T follicular helper cell (primary cell): Measurements from ENCODE around the gene NKD1.
A peak's percentile ranks its signal among the peaks of the same experiment; 100 is the strongest.

Experiments
- DNase-seq: peaks from one replicate; pipeline ENCODE4 v3.0.0-alpha.2; 2020; ENCODE audit warnings: low read depth

Gene NKD1

DNA sequence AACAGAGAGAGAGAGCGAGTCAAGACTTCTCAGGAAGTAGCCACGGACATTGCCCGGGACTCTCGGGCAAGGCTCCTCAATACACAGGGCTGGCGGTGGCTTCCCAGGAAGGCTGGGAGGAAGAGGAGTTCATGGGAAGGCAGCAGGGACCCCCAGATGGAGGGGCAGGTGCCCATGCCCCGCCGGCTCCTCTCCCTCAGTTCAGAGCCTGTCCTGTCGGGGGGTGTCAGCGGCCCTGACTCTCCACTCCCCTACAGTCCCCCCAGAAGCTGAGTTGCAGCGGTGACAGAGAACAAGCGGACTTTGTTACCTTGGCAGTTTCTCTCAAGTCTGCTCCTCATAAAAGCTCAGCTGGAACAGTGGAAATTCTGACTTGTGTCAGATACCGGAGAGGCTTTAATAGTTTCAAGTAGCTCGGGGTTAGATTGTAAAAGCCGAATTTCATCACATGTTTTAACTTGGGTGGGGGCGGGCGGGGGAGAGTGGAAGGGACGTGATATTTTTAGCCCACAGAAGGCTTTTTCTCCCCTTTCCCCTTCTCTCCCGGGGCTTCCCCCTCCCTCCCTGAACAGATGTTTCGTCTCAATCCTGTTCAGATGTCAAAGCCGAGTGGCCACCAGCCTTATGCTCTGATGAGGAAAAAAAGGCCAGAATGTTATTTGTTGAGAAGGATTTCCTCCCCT lies 65.2 kb downstream of the NKD1 start:
- DNase-seq = no peak

DNA sequence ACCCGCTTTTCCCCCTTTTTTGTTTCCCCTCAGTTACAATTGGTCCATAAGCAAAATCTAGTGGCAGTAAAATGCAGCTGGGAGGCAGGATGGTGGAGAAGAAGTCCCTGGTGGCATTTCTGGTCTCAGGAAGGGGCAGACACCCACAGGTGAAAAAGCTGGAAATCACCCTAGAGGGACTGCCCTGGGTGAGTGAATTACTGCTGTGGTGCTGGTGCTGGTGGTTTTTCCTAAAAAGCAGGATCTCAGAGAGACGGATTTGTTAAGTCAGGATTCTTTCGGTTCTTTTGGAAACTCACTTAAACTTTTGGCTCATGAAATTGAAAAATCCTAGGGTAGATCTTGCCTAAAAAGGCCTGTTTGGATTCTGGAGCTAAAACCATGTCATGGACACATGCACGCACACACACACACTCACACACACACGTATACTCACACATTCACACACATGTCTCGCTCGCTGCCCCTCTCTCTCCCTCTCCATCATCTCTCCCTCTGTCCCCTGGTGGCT lies 65.8 kb downstream of the NKD1 start:
- DNase-seq = no peak

DNA sequence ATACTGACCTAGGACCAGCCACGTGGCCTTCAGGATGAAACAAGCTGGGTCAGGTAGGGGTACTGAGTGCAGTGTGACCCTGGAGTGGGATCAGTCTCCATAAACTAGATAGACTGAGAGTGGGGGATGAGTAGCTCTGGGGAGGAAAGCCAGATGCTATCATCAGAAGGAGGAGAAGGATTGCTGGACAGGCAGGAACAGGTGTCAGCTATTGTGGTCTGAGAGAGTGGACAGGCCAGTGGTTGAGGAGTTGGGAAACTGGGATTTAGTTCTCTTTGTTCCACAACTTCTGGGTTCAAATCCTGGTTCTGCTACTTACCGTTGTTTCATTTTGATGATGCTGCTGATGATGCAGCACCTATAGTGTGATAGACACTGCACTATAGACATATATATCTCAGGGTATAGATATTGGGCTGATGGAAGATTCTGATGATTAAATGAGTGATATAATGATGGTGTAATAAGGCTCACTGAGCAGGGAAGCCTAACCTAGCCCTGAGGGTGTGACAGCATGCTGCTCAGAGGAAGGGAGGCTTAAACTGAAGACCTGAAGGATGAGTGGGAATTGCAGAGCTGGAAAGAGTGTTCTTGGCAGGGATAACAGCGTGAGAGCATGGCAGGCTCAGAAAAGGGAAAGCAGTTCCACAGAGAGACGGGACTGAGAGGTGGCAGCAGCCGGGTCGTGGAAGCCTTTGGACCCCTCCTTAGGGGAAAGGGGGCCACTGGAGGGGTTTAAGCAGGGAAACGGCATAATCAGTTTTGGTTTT lies 66.9 kb downstream of the NKD1 start:
- no peak for DNase-seq

DNA sequence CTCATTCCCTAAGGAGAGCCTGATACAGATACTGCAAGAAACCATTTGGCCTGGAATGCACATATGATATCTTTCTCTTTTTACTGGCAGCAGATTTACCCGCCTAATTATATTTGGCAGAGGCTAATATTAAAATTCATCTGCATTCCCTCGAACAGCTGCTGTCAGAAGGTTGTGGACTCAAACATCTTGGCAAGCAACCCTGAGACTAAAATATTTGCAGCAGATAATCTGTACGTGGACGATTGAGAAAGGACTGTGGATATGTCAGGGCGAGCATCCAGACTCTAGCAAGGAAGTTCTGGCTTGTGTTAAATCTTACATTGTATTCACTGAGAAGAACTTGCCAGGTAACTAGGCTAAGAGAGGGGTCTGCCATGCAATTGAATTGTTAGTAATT lies 67.7 kb downstream of the NKD1 start:
- no peak for DNase-seq

DNA sequence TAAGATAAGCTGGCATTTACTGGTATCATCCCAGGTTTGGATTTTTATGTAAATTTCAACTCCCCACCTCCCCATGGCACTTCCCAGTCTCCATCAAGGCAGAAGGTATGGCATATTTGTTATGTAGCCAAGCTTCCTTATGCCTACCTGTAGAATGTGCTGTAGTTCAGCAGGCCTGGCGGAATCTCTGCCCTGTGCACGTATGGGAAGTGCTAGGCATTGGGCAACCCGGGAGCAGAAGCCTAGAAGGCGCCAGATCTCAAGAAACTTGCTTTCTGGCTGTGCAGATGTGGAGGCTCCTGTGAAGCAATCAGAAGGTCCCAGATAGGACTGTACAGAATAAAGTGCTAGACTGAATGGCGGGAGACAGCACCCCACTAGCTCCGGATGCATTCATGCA lies 68.2 kb downstream of the NKD1 start:
- no peak for DNase-seq

DNA sequence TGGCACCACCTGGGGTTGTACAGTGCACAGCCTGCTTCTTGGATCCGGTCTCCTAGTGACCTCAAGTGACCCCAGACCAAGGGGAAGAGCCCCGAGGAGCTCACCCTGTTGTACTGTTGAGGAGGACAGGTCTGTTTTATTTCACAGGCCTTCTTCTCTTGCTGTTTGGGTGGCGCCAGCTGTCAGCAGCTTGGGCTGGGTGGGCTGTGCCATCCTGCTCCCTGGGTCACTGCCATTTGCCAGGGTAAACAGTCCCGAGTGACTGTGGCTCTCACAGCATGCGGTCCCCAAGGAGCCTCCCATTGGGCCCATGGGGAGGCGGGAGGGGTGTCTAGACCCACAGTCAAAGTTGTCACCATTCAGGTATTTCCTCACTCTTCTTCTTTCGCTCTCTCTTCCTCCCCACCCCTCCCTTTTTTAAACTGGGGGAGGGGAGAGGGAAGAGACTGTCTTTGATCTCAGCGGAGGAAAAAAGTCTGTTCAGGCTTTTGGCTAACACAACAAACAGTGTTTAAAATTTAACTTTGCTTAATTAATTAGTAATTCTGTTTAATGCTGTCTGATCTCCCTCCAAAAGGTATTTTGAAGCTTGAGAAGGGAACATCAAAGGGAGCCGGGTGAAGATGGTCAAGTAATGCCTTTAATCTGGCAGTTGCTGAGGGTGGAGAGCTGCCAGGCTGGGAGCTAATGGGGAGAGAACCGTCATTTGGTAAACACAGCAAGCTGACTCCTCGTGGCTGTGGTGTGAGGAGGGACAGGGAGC lies 68.9 kb downstream of the NKD1 start:
- no peak for DNase-seq

DNA sequence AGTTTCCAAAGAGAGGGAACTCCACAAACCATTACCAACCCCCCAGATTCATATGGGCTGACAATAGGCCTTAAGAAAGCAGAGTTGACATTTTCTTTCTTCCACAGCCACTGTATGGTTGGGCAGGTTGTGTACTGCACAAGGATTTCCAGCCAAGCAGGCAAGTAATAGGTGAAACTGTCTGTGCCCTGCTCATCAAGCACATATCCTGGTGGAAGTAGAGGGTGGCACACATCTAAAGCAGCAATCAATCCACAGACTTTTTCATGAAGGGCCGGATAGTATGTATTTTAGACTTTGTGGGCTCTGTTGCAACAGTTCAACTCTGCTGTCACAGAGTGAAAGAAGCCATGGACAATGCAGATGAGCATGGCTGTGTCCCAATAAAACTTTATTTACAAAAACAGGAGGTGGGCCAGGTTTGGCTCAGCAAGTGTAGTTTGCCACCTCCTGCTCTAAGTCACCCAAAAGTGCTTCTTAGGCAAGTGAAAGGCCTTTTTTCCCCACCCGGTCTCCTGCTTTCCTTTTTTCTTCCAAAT lies 69.5 kb downstream of the NKD1 start:
- DNase-seq = no peak

DNA sequence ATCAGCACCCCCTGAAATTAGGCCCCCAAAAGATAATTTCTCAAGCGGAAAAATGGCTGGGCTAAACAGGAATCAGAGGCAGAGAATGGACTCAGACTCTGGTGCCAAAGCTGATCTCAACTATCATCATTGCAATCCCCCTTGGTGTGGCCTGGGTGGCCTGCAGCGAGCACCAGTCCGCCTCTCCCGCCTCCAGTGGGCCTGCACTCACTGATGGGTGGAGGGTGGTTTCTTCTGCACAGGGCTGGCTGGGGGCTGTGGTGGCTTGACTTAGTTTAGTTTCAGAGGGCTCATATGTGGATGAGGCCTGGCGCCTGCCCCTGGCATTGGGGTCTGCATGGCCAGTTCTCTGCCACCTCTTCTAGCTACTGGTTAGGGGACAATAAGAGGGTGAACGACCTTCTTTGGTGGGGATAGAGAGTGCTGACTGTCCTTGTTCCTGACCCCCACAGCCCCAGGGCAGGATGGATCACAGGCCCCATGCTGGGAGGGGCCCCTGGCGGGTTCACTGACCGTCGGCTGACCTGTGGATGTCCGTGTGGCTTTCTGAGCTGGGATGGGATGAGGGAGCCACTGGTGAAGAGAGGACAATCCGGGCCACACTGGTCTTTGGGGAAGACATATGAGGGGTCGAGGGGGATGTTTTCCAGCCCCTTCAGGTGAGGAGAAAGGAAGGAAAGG lies 70.2 kb downstream of the NKD1 start:
- DNase-seq = no peak

DNA sequence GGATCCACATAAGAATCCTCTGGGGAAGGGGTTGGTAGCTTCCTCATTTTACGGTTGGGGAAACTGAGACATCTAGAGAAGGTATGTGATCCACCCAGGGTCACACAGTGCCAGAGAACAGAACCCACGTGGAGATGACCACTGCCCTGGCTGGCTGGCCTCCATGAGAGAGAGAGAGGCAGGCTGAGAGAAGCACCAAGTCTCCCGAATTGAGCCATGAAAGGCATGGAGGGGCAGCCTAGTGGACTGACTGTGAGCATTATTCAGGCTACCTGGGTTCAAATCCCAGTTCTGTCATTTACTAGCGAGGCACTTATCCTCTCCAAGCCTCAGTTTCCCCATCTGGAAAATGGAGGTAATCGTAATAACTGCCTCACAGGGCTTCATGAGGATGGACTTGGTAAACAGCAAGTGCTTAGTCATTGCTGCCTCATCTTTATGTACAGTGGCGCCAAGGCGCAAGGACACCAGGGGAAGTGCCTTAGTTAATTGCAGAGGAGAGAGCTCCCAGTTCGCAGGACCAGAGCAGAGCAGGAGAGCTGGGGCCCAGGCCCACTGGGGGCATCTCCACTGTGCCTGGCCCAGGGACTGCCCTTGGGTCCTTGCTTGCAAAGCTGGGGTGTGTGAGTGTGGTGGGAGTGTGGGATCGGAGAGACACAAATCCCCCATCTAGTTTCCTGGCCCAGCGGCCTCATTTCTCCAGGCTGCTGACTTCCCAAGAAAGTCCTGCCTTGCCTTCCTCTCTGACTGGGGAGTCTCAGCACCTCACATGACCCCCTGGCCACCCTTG lies 71.7 kb downstream of the NKD1 start:
- no peak for DNase-seq

DNA sequence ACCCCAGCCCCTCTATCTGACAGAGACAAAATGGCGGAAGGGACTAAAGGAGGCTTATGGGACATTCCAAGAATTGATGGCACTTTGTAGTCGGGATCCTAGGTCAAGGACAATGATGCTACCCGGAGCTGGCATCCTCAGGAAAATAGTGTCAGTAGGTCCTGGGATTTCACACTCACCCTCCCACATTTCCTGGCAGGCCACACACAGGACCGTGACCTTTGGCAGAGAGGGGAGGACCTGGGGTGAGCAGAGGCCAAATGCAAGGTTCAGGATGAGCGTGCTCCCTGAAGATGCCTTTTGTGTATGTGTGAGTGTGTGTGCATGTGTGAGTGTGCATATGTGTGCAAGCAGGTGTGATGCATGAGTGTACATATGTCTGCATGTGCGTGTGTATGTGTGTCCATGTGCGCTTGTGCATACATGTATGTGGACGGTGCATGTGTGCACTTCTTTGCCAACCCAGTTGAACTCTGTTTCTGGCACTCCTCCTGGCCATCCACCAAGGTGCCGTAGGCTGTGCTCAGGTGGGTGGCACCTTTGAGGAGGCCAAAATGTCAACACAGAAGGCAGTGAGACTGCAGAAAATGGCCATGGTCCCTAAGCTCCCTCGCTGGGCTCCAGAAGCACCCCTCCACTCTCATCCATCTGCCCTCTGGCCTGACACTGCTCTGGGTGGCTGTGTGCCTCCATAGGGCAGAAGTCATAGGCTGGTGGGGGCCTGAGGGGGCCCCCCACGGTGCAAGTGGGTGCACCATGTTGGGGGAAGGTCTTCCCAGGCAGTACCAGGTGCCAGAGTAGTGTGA lies 72.7 kb downstream of the NKD1 start:
- DNase-seq = no peak

DNA sequence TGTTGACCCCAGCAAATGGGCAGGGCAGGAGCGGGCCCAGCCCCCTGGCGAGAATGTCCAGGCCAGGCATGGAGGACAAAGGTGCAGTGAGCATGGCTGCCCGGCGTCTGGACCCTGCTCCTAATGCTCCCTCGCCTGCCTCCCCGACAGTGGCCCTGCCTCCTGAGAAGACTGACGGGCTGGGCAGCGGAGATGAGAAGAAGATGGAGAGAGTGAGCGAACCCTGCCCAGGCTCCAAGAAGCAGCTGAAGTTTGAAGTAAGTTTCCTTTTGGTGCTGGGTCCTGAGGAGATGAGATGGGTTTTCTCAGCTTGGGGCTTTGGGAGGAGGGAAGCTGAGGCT lies 73.2 kb downstream of the NKD1 start:
- no peak for DNase-seq

DNA sequence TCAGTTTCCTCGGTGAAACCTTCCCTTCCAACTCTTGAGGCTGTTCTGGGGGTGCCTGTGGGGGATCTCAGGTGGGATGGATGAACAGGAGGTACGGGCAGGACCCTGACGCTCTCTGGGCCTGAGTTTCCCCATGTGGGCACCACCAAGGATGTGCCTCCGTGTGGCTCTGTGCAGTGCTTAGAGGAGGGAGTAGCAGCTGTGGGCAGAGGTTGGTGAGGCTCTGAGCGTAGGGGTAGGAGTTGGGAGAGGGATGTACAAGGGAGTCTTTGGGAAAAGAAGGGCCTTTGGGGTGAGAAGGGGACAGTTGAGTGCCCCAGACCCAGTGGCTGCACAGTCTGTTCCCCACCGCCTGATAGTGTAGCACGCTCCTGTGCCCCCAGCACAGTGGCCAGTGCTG lies 73.8 kb downstream of the NKD1 start:
- no peak for DNase-seq

DNA sequence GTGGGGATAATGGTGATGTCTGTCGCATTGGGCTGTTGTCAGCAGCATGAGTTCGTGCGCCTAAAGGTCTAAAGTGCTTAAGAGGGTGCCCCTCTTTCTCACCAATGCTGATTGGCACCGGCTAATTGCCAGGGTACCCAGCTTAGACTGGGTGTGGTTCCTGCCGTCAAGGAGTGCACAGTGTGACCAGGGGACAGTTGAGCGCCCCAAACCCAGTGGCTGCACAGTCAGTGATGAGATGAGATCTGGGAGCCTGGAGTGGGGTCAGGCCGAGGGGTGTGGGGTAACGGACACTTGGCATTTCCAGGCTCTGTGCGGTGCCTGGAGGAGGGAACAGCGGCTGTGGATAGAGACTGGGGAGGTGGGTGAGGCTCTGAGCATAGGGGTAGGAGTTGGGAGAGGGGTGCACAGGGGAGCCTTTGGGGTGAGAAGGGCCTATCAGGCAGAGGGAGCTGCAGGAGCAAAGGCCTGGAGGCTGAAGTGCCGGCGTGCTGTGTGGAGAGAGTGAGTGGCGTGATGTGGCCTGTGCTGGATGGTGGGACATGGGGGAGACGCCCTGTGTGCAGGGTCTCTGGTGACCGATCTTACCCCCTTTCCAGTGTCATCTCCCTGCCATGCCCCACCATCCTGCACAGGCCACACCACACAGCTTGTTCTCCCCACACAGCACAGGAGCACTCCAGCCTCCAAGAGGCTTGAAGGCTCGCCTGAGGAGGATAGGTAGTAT lies 74.6 kb downstream of the NKD1 start:
- DNase-seq = no peak

DNA sequence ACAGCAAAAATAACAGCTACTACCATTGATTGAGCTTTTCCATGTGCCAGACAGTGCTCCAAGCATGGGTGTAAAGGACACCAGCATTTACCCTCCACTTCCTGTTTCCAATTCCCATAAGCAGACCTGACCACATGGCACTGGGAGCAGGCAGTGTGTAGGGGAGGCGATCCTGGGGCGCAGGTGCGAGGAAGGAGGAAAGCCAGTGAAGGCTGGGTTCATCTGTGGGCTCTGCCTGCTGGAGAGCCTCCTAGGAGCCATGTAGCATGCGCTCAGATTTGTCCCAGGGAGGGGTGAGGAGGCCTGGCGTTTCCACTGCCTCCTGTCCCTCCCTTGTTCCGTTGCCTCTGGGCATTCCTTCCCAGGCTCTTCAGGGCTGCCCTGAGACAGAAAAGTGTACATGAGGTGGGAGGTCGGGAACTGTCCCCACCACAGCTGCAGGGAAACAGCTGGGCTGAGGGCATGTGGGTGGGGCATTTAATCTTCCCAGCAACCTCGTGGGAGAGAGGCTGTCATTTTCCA lies 76.3 kb downstream of the NKD1 start:
- no peak for DNase-seq

DNA sequence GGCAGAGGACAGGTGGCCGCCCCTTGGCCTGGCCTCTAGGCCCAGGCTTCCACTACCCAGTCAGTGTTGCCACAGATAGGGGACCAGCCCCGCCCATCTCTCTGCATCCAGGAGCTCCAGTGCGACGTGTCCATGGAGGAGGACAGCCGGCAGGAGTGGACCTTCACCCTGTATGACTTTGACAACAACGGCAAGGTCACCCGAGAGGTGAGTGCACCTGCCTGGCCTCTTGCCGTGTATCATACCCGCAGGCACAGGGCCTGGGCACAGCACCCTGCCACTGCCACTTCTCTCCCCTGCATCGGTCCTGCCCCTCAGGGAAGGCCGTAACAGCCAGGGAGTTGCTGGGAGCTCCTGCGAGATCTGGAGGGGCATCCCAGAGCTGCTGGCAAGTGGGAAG lies 77.2 kb downstream of the NKD1 start:
- DNase-seq = no peak

DNA sequence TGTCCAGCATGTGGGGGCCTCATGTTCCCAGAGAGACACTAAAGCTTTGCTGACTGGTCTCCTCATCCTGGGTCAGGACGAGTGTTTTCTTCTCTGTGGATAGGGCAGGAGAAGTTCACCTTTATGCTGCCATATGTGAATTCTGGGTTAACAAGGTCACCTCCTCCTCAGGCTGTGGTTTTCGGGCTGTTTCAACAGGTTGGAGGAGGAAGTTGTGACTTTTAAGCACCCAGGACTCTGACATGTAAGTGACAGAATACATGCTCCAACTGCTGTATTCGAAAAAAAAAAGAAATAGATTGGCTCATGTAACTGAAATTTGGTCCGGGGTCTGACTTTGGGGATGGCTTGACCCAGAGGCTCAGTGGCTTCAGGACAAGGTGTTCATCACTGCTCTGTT lies 78.7 kb downstream of the NKD1 start:
- no peak for DNase-seq

DNA sequence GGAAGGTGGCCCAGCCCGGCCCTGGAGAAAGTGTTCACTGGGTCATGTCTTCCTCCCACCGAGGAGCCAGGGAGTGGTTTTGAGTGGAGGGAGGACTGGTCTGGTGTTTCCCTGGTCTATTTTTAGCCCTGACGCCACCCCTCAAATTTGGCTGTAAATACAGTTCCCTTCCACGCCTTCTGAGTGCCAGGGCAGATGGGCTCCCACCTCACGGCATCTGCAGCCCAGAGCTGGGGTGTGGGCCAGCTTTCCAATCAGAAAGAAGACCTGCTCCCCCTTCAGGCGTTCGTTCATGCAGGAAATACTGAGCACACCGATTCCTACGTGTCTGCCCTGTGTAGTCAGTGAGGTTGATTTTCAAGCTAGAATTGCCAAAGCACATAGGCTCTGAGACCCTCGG lies 79.2 kb downstream of the NKD1 start:
- peak; percentile 16 for DNase-seq

DNA sequence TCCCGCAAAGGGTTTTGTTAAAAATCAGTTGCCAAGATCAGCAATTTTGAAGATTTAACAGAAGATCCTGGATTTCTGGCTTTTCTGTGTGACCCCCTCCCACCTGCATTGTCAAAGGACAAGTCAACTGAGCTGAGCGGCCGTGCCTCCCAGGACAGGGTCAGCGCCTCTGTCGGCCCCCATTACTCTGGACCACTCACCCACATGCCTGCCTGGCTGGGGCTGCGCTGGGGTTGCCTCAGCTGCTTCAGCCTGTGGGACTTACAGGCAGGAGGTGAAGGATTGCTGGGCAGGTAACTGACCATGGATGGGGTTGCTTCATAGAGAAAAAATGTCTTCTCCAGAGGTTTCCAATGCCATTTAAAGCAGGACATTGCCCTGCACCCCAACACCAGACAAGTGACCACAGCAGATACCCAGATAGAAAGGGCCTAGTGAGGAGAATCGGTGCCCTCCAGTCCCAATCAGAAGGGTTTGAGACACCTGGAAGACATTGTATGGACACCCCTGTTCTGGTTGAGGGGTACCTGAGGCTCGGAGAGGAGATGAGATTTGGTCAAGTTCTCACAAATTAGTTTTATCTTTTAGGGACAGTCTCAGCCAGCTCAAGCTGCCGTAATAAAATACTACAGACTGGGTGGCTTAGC lies 80.1 kb downstream of the NKD1 start:
- no peak for DNase-seq

DNA sequence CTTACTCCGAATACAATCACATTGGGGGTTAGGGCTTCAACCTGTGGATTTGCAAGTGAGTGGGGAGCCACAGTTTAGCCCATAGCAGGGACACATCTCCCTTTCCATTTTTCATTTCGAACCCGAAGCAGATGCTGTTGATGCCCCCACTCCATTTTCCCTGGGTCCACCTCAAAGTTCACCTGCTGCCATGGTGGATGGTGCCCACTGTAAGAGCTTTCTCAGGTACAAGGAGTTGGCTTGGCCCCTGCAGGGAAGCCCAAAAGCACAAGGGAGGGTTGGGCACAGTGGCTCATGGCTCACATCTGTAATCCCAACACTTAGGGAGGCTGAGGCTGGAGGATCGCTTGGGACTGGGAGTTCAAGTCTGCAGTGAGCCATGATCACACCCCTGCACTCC lies 81.1 kb downstream of the NKD1 start:
- no peak for DNase-seq
